HG03139 (cell line): ENCODE data around the gene FBXO10.
A peak's percentile ranks its signal among the peaks of the same experiment; 100 is the strongest.

ENCODE experiments used
- ATAC-seq: cut with Tn5 transposase; IDR thresholded peaks from one replicate; pipeline ENCODE4 v1.9.1; 2021; ENCODE audit not compliant: unreplicated experiment

FBXO10 gene

GRCh38 chr9:37592108-37592951 is 16.1 kb upstream of the FBXO10 start, which contains the start of gene TOMM5:
Gene TOMM5 (minus strand): TSS chr9:37592597. CDS start chr9:37592532, 65 bp downstream.
- ATAC-seq = peak; percentile 73

- ATAC-seq = no peak
These were observed 11.3 kb upstream of the FBXO10 start for GRCh38 chr9:37587521-37587920.

GRCh38 chr9:37583522-37584121 is 7.4 kb upstream of the FBXO10 start:
- ATAC-seq = no peak

GRCh38 chr9:37582548-37583157 is 6.5 kb upstream of the FBXO10 start:
- no peak for ATAC-seq

GRCh38 chr9:37575511-37575914 is 667 bp downstream of the FBXO10 start:
- ATAC-seq = peak; percentile 32

GRCh38 chr9:37575001-37575400 is 1.2 kb downstream of the FBXO10 start:
- no peak for ATAC-seq

- ATAC-seq = no peak
These were observed 1.9 kb downstream of the FBXO10 start for GRCh38 chr9:37574241-37574721.

- no peak for ATAC-seq
These were observed 4.9 kb downstream of the FBXO10 start for GRCh38 chr9:37571282-37571681.

- no peak for ATAC-seq
These were observed 9.5 kb downstream of the FBXO10 start for GRCh38 chr9:37566716-37567115.

- ATAC-seq = peak; percentile 84
These were observed 10.2 kb downstream of the FBXO10 start for GRCh38 chr9:37565661-37566618.

GRCh38 chr9:37564916-37565315 is 11.3 kb downstream of the FBXO10 start:
- ATAC-seq = no peak

- ATAC-seq = no peak
These were observed 12.2 kb downstream of the FBXO10 start for GRCh38 chr9:37563806-37564513.

- ATAC-seq = no peak
These were observed 13.4 kb downstream of the FBXO10 start for GRCh38 chr9:37562826-37563225.

GRCh38 chr9:37561682-37562081 is 14.5 kb downstream of the FBXO10 start:
- ATAC-seq = no peak

- no peak for ATAC-seq
These were observed 16.2 kb downstream of the FBXO10 start for GRCh38 chr9:37559855-37560592.

- ATAC-seq = no peak
These were observed 17.1 kb downstream of the FBXO10 start for GRCh38 chr9:37559125-37559524.

- no peak for ATAC-seq
These were observed 20.4 kb downstream of the FBXO10 start for GRCh38 chr9:37555786-37556185.

- ATAC-seq = no peak
These were observed 21.9 kb downstream of the FBXO10 start for GRCh38 chr9:37554318-37554717.

GRCh38 chr9:37551888-37552287 is 24.3 kb downstream of the FBXO10 start:
- ATAC-seq = no peak
